Cardiac fibroblast (primary cell): Measurements from ENCODE around the gene PPP1CA.

Source experiments
- DNase-seq, 2 donors: peaks; one replicate each; pipeline versions ENCODE4 v3.0.0 to v3.0.0-alpha.2; 2010; ENCODE audit warnings: low read depth in 2 of 2
- H3K4me3 ChIP-seq, 2 donors: replicated peaks in 1 of 2; 1 replicate in 1 of 2; 2 replicates in 1 of 2; pipeline ENCODE4 v1.5.1; 2011; ENCODE audit warnings: low read depth in 2 of 2, low read length in 2 of 2, mild to moderate bottlenecking in 2 of 2, moderate library complexity in 1 of 2
- CTCF ChIP-seq: IDR thresholded peaks from one replicate; pipeline ENCODE4 v1.5.1; 2011; ENCODE audit warnings: low read depth, mild to moderate bottlenecking, low read length, inconsistent platforms

PPP1CA gene

GRCh38 chr11:67349457-67349856 is 52.2 kb downstream of the PPP1CA start:
- TF ChIP-seq CTCF = no peak
- no peak overlapping the region for H3K4me3 ChIP-seq
- DNase-seq = no peak

GRCh38 chr11:67349036-67349435 is 52.6 kb downstream of the PPP1CA start:
- H3K4me3 ChIP-seq = no peak overlapping the region
- no peak for DNase-seq
- TF ChIP-seq CTCF = no peak
